A549 (cell line): Measurements from ENCODE around the gene DLGAP1. TPM values are rescaled to one million over a fixed set of nuclear protein-coding genes. Genes with fewer than 3 reads are reported as not detected.

Experiments
- ATAC-seq, 2 experiments: fragments of 200-7000 bp in 1 of 2; fragments of >200 bp in 1 of 2; cut with Nextera tagmentation in 1 of 2; cut with Tn5 transposase in 1 of 2; 3 replicates each; pipeline versions ENCODE4 v1.8.0 to v1.9.1; 2018 to 2020; ENCODE audit warnings: mild to moderate bottlenecking in 1 of 2, moderate library complexity in 1 of 2
- CTCF ChIA-PET: fragments of 300-600 bp; sonication (Branson Sonifier 250); formaldehyde crosslinking; extraction: SDS; loops from one replicate; lab custom pipeline; 2021; ENCODE audit warnings: antibody characterized with exemption, inconsistent platforms; lab: Yijun Ruan, JAX
- POLR2A ChIA-PET: fragments of 350-600 bp; formaldehyde crosslinking; extraction: SDS; loops from one replicate; lab custom pipeline; 2021; ENCODE audit warnings: antibody characterized with exemption, inconsistent platforms; lab: Yijun Ruan, JAX
- DNase-seq, 2 experiments: peaks; one replicate each; pipeline versions ENCODE4 v3.0.0 to v3.0.0-alpha.2; 2011 to 2016; ENCODE audit warnings: low read depth in 1 of 2, low spot score in 1 of 2
- FAIRE-seq: peaks from 2 replicates; lab custom pipeline; 2011; peaks lifted over from hg19 to GRCh38; lab: Jason Lieb, UNC
- H3K27ac ChIP-seq, 2 experiments: fragments of >200 bp; sonication (Bioruptor Twin); formaldehyde crosslinking; 3 replicates each; pipeline ENCODE4 v1.5.1; 2016 to 2017
- H3K4me1 ChIP-seq: fragments of >200 bp; sonication (Bioruptor Twin); formaldehyde crosslinking; 3 replicates; pipeline ENCODE4 v1.6.1; 2016
- H3K4me2 ChIP-seq: fragments of >200 bp; sonication (Bioruptor Twin); formaldehyde crosslinking; 3 replicates; pipeline ENCODE4 v1.6.1; 2016
- H3K4me3 ChIP-seq: fragments of >200 bp; sonication (Bioruptor Twin); formaldehyde crosslinking; 3 replicates; pipeline ENCODE4 v1.5.1; 2016
- H3K9me3 ChIP-seq: fragments of >200 bp; sonication (Bioruptor Twin); formaldehyde crosslinking; 3 replicates; pipeline ENCODE4 v1.6.1; 2016
- CBX8 ChIP-seq: fragments of 200-600 bp; sonication (generic); IDR thresholded peaks from 2 replicates; pipeline ENCODE4 v1.6.1; 2016
- CEBPB ChIP-seq, 2 experiments: fragments of >200 bp in 1 of 2; sonication (Bioruptor Twin) in 1 of 2; formaldehyde crosslinking in 1 of 2; IDR thresholded peaks; 2 replicates each; pipeline ENCODE4 v1.6.1; 2012 to 2016
- CHD2 ChIP-seq: fragments of 150-350 bp; IDR thresholded peaks from 2 replicates; pipeline ENCODE4 v1.6.1; 2014; ENCODE audit warnings: low read length; ENCODE audit not compliant: partially characterized antibody
- CHD4 ChIP-seq: fragments of 200-600 bp; sonication (generic); IDR thresholded peaks from 2 replicates; pipeline ENCODE4 v1.6.1; 2016; ENCODE audit warnings: antibody characterized with exemption, mild to moderate bottlenecking, borderline replicate concordance
- CTCF ChIP-seq: fragments of >200 bp; sonication (Bioruptor Twin); formaldehyde crosslinking; IDR thresholded peaks from 3 replicates; pipeline ENCODE4 v1.5.1; 2016
- EHF ChIP-seq: fragments of 250-450 bp; sonication (Bioruptor Pico); IDR thresholded peaks from 2 replicates; pipeline ENCODE4 v1.5.0; 2020; ENCODE audit warnings: mild to moderate bottlenecking
- EHMT2 ChIP-seq: fragments of 200-600 bp; sonication (generic); IDR thresholded peaks from 2 replicates; pipeline ENCODE4 v1.6.1; 2016; ENCODE audit warnings: antibody characterized with exemption, low read depth, mild to moderate bottlenecking, moderate library complexity
- ELK1 ChIP-seq: fragments of 150-350 bp; IDR thresholded peaks from 2 replicates; pipeline ENCODE4 v1.6.1; 2014; ENCODE audit warnings: low read depth, mild to moderate bottlenecking, low read length
- ESRRA ChIP-seq: fragments of 150-350 bp; IDR thresholded peaks from 2 replicates; pipeline ENCODE4 v1.6.1; 2014; ENCODE audit warnings: mild to moderate bottlenecking, low read length, borderline replicate concordance
- GATA3 ChIP-seq: IDR thresholded peaks from 2 replicates; pipeline ENCODE4 v1.6.1; 2012; ENCODE audit warnings: borderline replicate concordance
- HOXA7 ChIP-seq: fragments of 250-450 bp; sonication (Bioruptor Pico); IDR thresholded peaks from 2 replicates; pipeline ENCODE4 v1.5.0; 2020; ENCODE audit warnings: mild to moderate bottlenecking, moderate library complexity
- HOXB13 ChIP-seq: fragments of 250-450 bp; sonication (Bioruptor Pico); IDR thresholded peaks from 2 replicates; pipeline ENCODE4 v1.5.0; 2020; ENCODE audit warnings: low read depth, mild to moderate bottlenecking, moderate library complexity
- NR3C1 ChIP-seq: fragments of >200 bp; sonication (Bioruptor Twin); formaldehyde crosslinking; IDR thresholded peaks from 3 replicates; pipeline ENCODE4 v1.6.1; 2017
- PHF8 ChIP-seq: fragments of 200-600 bp; sonication (generic); IDR thresholded peaks from 2 replicates; pipeline ENCODE4 v1.6.1; 2016; ENCODE audit warnings: low read depth, mild to moderate bottlenecking, antibody characterized with exemption, moderate library complexity, borderline replicate concordance
- POLR2A ChIP-seq: IDR thresholded peaks from 2 replicates; pipeline ENCODE4 v1.6.1; 2012; ENCODE audit warnings: mild to moderate bottlenecking, low read length
- POLR2AphosphoS2 ChIP-seq: conservative IDR thresholded peaks from 2 replicates; pipeline ENCODE4 v1.6.1; 2012; ENCODE audit warnings: low read length, improper control_type of control experiment, inconsistent platforms
- RAD21 ChIP-seq, 2 experiments: fragments of >200 bp in 1 of 2; sonication (Bioruptor Twin) in 1 of 2; formaldehyde crosslinking in 1 of 2; IDR thresholded peaks in 1 of 2; conservative IDR thresholded peaks in 1 of 2; 2 replicates in 1 of 2; 3 replicates in 1 of 2; pipeline ENCODE4 v1.6.1; 2012 to 2018; ENCODE audit warnings: inconsistent platforms in 1 of 2
- RARB ChIP-seq: fragments of 250-450 bp; sonication (Bioruptor Pico); IDR thresholded peaks from 2 replicates; pipeline ENCODE4 v1.8.0; 2021; ENCODE audit warnings: mild to moderate bottlenecking, moderate library complexity
- RCOR1 ChIP-seq: fragments of 150-350 bp; IDR thresholded peaks from 2 replicates; pipeline ENCODE4 v1.6.1; 2014; ENCODE audit warnings: antibody characterized with exemption, low read length, low read depth
- TFCP2L1 ChIP-seq: fragments of 250-450 bp; sonication (Bioruptor Pico); IDR thresholded peaks from 2 replicates; pipeline ENCODE4 v1.5.0; 2021; ENCODE audit warnings: mild to moderate bottlenecking
- ZC3H11A ChIP-seq: fragments of 450-650 bp; IDR thresholded peaks from 2 replicates; pipeline ENCODE4 v1.6.1; 2014; ENCODE audit warnings: antibody characterized with exemption, mild to moderate bottlenecking
- ZFP36 ChIP-seq: fragments of 450-650 bp; IDR thresholded peaks from 2 replicates; pipeline ENCODE4 v1.6.1; 2014; ENCODE audit warnings: borderline replicate concordance; ENCODE audit not compliant: partially characterized antibody
- WGBS: methylation state at CpG from one replicate; pipeline ENCODE4 v1.1.6; 2017; ENCODE audit errors: missing lambda C conversion rate; 5-methylcytosine and 5-hydroxymethylcytosine counted together
- polyA plus RNA-seq, 4 experiments: library from polyadenylated mRNA; depleted of rRNA in 3 of 4; stranded (reverse); fragments of >200 nt; fragmentation: RNase III in 1 of 4; extraction: RNeasy Plus Mini Kit Qiagen cat#74134 plus additional on column Dnase treatment in 1 of 4; gene quantifications; 2 replicates in 3 of 4; 3 replicates in 1 of 4; pipeline ENCODE4 v1.2.3, GENCODE V29; 2011 to 2017
- TF ChIP-seq, protein P1 (sequence below): IDR thresholded peaks from 2 replicates; pipeline ENCODE4 v1.6.1; 2012
- TF ChIP-seq, protein P2 (sequence below): fragments of 250-450 bp; sonication (Bioruptor Pico); IDR thresholded peaks from 2 replicates; pipeline ENCODE4 v1.5.0; 2020; ENCODE audit warnings: low read depth, mild to moderate bottlenecking, moderate library complexity

The DLGAP1 gene
- polyA plus RNA-seq, 2 of the 4 experiments (the other 2 are of a cell fraction): 0.04 to 0.12 TPM

DNA sequence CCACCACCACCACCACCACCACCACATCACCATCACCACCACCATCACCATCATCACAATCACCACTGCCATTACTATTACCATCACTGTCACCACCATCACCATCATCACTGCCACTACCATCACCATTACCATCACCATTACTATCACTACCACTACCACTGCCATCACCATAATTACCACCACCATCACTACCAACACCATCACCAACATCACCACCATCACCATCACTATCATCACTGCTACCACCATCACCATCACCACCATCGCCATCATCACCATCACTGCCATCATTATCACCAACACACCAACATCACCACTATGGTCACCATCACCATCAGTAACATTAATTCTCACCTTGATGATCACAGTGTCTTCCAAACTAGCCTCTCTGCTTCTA is 713.8 kb downstream of the DLGAP1 start:
- Histone ChIP-seq H3K9me3 (no peaks in the 10 kb centered on the region), H3K27ac (no peak overlapping the region), H3K4me2 (no peak overlapping the region), H3K4me1 (no peaks in the 10 kb centered on the region), H3K4me3 (no peak overlapping the region)
- 95% methylated on average over 1 of the region's 1 CpG for WGBS
- FAIRE-seq (no peak), ATAC-seq (no peak), DNase-seq (no peak)
- ChIA-PET POLR2A (no interaction called here), CTCF (no interaction called here)
- TF ChIP-seq POLR2AphosphoS2 (no peak), POLR2A (no peak), CHD2 (no peak), CTCF (no peak), EHF (CRISPR knock-in tag) (no peak), CHD4 (no peak), CBX8 (no peak), ZC3H11A (no peak), HOXB13 (no peak), ZFP36 (no peak), GATA3 (no peak), NR3C1 (no peak), RARB (CRISPR knock-in tag) (no peak), RAD21 (conservative IDR thresholded peaks at IDR 0.05 in 1 of 2, IDR thresholded peaks at IDR 0.05 in 1 of 2) (no peak)
- TF ChIP-seq, protein P1, sequence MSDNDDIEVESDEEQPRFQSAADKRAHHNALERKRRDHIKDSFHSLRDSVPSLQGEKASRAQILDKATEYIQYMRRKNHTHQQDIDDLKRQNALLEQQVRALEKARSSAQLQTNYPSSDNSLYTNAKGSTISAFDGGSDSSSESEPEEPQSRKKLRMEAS: no peak

- ChIA-PET CTCF (interaction anchor here (0.8 kb wide), 1 partner anchor 55 kb away, joined by 3 read pairs; no protein-coding TSS in a partner anchor), POLR2A (no interaction called here)
- TF ChIP-seq RCOR1: no peak
- no peak for TF ChIP-seq ELK1
- no peak for TF ChIP-seq EHMT2
- TF ChIP-seq TFCP2L1 (CRISPR knock-in tag): no peak
- no peak for TF ChIP-seq CEBPB (IDR thresholded peaks at IDR 0.05)
- TF ChIP-seq ZC3H11A: no peak
- TF ChIP-seq, protein P2, sequence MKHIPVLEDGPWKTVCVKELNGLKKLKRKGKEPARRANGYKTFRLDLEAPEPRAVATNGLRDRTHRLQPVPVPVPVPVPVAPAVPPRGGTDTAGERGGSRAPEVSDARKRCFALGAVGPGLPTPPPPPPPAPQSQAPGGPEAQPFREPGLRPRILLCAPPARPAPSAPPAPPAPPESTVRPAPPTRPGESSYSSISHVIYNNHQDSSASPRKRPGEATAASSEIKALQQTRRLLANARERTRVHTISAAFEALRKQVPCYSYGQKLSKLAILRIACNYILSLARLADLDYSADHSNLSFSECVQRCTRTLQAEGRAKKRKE (CRISPR knock-in tag): no peak
- TF ChIP-seq POLR2AphosphoS2: no peak
- no peak for TF ChIP-seq CTCF
- TF ChIP-seq HOXA7 (CRISPR knock-in tag): no peak
- no peak for TF ChIP-seq ESRRA
- TF ChIP-seq CHD4: no peak
- TF ChIP-seq PHF8: no peak
- Histone ChIP-seq H3K4me3 (no peak overlapping the region), H3K4me1 (peaks cover 5% of the 10 kb centered on the region; the same call in 1 of the 3 replicates), H3K9me3 (no peaks in the 10 kb centered on the region), H3K27ac (no peak overlapping the region), H3K4me2 (no peak overlapping the region)
- FAIRE-seq (no peak), DNase-seq (no peak), ATAC-seq (no peak)
- WGBS: 95% methylated on average over 27 of the region's 35 CpGs
Measured at GRCh38 chr18:3728704-3729437, 726.2 kb downstream of the DLGAP1 start.
